Neural progenitor cell (in vitro differentiated cells): ENCODE measurements around the gene SGCD. TPM values are rescaled to one million over a fixed set of nuclear protein-coding genes. Genes with fewer than 3 reads are reported as not detected.

ENCODE experiments used
- DNase-seq: peaks from one replicate; pipeline ENCODE4 v3.0.0-alpha.2; 2016; ENCODE audit warnings: low spot score
- H2AFZ ChIP-seq: fragments of 200-600 bp; sonication (generic); replicated peaks from 2 replicates; pipeline ENCODE4 v1.6.1; 2016; ENCODE audit warnings: antibody characterized with exemption
- H3F3A ChIP-seq: fragments of 200-600 bp; sonication (generic); 2 replicates; pipeline ENCODE4 v1.6.1; 2016; ENCODE audit warnings: antibody characterized with exemption, low read depth
- H3K27ac ChIP-seq: fragments of 200-600 bp; sonication (generic); 2 replicates; pipeline ENCODE4 v1.5.1; 2016; ENCODE audit warnings: mild to moderate bottlenecking
- H3K27me3 ChIP-seq: fragments of 200-600 bp; sonication (generic); 2 replicates; pipeline ENCODE4 v1.6.1; 2016; ENCODE audit warnings: mild to moderate bottlenecking, moderate library complexity
- H3K36me3 ChIP-seq: fragments of 200-600 bp; sonication (generic); 2 replicates; pipeline ENCODE4 v1.5.1; 2016
- H3K4me1 ChIP-seq: fragments of 200-600 bp; sonication (generic); 2 replicates; pipeline ENCODE4 v1.6.1; 2016; ENCODE audit warnings: mixed run types
- H3K4me2 ChIP-seq: fragments of 200-600 bp; sonication (generic); 2 replicates; pipeline ENCODE4 v1.6.1; 2016
- H3K4me3 ChIP-seq: fragments of 200-600 bp; sonication (generic); 2 replicates; pipeline ENCODE4 v1.5.1; 2016
- H3K79me2 ChIP-seq: fragments of 200-600 bp; sonication (generic); 2 replicates; pipeline ENCODE4 v1.6.1; 2016; ENCODE audit warnings: low read depth
- H3K9ac ChIP-seq: fragments of 200-600 bp; sonication (generic); 2 replicates; pipeline ENCODE4 v1.6.1; 2016
- H3K9me3 ChIP-seq: fragments of 200-600 bp; sonication (generic); 2 replicates; pipeline ENCODE4 v1.5.1; 2016; ENCODE audit warnings: low read depth
- H4K20me1 ChIP-seq: fragments of 200-600 bp; sonication (generic); 2 replicates; pipeline ENCODE4 v1.6.1; 2016; ENCODE audit warnings: low read depth
- H3K27ac Mint-ChIP-seq: 3 replicates; pipeline ENCODE4 v1.8.0; 2021; ENCODE audit warnings: mixed read lengths
- H3K27me3 Mint-ChIP-seq: 2 replicates; pipeline ENCODE4 v1.8.0; 2022; ENCODE audit warnings: low read depth, mild to moderate bottlenecking, inconsistent platforms, moderate library complexity, mixed read lengths; ENCODE audit not compliant: insufficient read depth
- H3K36me3 Mint-ChIP-seq: 3 replicates; pipeline ENCODE4 v1.8.0; 2021; ENCODE audit warnings: mixed read lengths
- H3K4me1 Mint-ChIP-seq: 3 replicates; pipeline ENCODE4 v1.8.0; 2021; ENCODE audit warnings: mixed read lengths
- H3K4me3 Mint-ChIP-seq: 3 replicates; pipeline ENCODE4 v1.8.0; 2021; ENCODE audit warnings: mild to moderate bottlenecking, moderate library complexity, mixed read lengths
- H3K9me3 Mint-ChIP-seq: 3 replicates; pipeline ENCODE4 v1.8.0; 2020; ENCODE audit warnings: mixed read lengths
- CTCF ChIP-seq: fragments of 200-600 bp; sonication (generic); IDR thresholded peaks from 2 replicates; pipeline ENCODE4 v1.5.1; 2017; ENCODE audit warnings: antibody characterized with exemption, mild to moderate bottlenecking
- EZH2 ChIP-seq: fragments of 200-600 bp; sonication (generic); IDR thresholded peaks from 2 replicates; pipeline ENCODE4 v1.6.1; 2017; ENCODE audit warnings: antibody characterized with exemption, mild to moderate bottlenecking, moderate library complexity
- EZH2phosphoT487 ChIP-seq: fragments of 200-600 bp; sonication (generic); IDR thresholded peaks from 2 replicates; pipeline ENCODE4 v1.6.1; 2017; ENCODE audit warnings: antibody characterized with exemption
- total RNA-seq: library from RNA; depleted of rRNA; stranded (reverse); fragments of >200 nt; gene quantifications from 2 replicates; pipeline ENCODE4 v1.2.3, GENCODE V29; 2015; ENCODE audit warnings: low replicate concordance

SGCD gene
- total RNA-seq, 1 donor from 2014 or later: not detected

- Mint-ChIP-seq H3K27ac (no peak overlapping the region), H3K36me3 (no peaks in the 10 kb centered on the region), H3K4me3 (no peak overlapping the region), H3K27me3 (peaks cover 3% of the 10 kb centered on the region), H3K4me1 (no peaks in the 10 kb centered on the region), H3K9me3 (no peaks in the 10 kb centered on the region)
- no peak for DNase-seq
- Histone ChIP-seq H3K4me3 (no peak overlapping the region), H3K27ac (no peak overlapping the region), H3F3A (no peaks in the 10 kb centered on the region), H3K79me2 (no peaks in the 10 kb centered on the region), H3K9me3 (no peaks in the 10 kb centered on the region), H3K4me2 (no peak overlapping the region), H3K9ac (no peak overlapping the region), H3K27me3 (no peaks in the 10 kb centered on the region), H4K20me1 (no peaks in the 10 kb centered on the region), H3K4me1 (no peaks in the 10 kb centered on the region), H2AFZ (no peak overlapping the region), H3K36me3 (no peaks in the 10 kb centered on the region)
- TF ChIP-seq CTCF (no peak), EZH2 (no peak), EZH2phosphoT487 (no peak)
Observed at GRCh38 chr5:156631005-156631404, 304.0 kb downstream of the SGCD start.

DNA sequence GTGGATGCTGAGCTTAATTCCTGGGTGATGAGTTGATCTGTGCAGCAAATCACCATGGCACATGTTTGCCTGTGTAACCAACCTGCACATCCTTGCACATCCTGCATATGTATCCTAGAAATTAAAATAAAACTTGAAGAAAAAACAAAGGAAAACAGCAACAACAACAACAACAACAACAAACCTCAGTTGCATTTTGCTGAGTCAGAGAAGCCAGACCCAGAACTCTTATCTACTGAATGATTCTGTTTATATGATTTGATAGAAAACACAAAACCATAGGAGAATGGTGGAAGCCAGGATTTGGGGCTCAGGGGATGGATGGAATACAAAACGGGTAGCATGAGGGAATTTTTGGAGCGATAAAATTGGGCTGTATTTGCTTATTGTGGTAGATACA, 307.3 kb downstream of the SGCD start:
- Histone ChIP-seq H3K9ac (no peak overlapping the region), H3K4me1 (no peaks in the 10 kb centered on the region), H3K4me3 (no peak overlapping the region), H3K79me2 (no peaks in the 10 kb centered on the region), H3F3A (no peaks in the 10 kb centered on the region), H3K27me3 (no peaks in the 10 kb centered on the region), H3K36me3 (no peaks in the 10 kb centered on the region), H3K4me2 (no peak overlapping the region), H4K20me1 (no peaks in the 10 kb centered on the region), H2AFZ (no peak overlapping the region), H3K27ac (no peak overlapping the region), H3K9me3 (no peaks in the 10 kb centered on the region)
- H3K4me3 Mint-ChIP-seq: no peak overlapping the region
- H3K4me1 Mint-ChIP-seq: no peaks in the 10 kb centered on the region
- no peaks in the 10 kb centered on the region for H3K9me3 Mint-ChIP-seq
- no peak for DNase-seq
- peaks cover 3% of the 10 kb centered on the region for H3K27me3 Mint-ChIP-seq
- H3K27ac Mint-ChIP-seq: no peak overlapping the region
- TF ChIP-seq EZH2 (no peak), CTCF (no peak), EZH2phosphoT487 (no peak)
- H3K36me3 Mint-ChIP-seq: no peaks in the 10 kb centered on the region

DNA sequence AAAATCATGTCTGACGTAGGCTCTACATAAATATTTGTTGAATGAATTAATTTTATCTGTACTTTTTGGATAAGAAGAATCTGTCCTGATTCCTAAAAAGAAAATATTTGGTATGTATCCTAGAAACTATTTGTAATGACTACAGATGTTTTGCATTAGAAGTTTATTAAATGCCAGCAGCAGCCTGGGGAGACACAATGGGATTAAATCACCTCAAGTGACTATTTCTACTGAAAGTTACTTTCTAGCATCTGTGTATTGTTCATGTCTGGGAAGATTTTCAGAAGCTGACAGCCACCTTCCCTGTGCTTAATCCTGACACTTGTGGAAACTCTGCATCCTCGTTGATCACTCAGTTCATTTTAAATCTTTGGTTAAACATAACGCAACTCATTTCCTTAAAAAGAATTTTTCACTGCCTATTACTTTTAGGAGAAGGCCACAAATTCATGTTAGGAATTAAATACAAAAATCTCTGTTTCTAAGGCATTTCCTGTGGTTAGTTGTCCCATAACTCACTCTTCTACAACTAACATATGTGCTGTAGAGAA, 313.8 kb downstream of the SGCD start:
- TF ChIP-seq EZH2phosphoT487 (no peak), EZH2 (no peak), CTCF (no peak)
- no peak overlapping the region for H3K27ac ChIP-seq
- no peaks in the 10 kb centered on the region for H4K20me1 ChIP-seq
- H3K4me1 ChIP-seq: no peaks in the 10 kb centered on the region
- H3K79me2 ChIP-seq: no peaks in the 10 kb centered on the region
- no peak overlapping the region for H3K27ac Mint-ChIP-seq
- DNase-seq: no peak
- H3K36me3 Mint-ChIP-seq: no peaks in the 10 kb centered on the region
- no peaks in the 10 kb centered on the region for H3F3A ChIP-seq
- no peak overlapping the region for H3K4me3 ChIP-seq
- H2AFZ ChIP-seq: no peak overlapping the region
- H3K27me3 ChIP-seq: no peaks in the 10 kb centered on the region
- no peaks in the 10 kb centered on the region for H3K9me3 Mint-ChIP-seq
- no peak overlapping the region for H3K4me3 Mint-ChIP-seq
- no peak overlapping the region for H3K4me2 ChIP-seq
- H3K36me3 ChIP-seq: no peaks in the 10 kb centered on the region
- H3K9me3 ChIP-seq: no peaks in the 10 kb centered on the region
- H3K27me3 Mint-ChIP-seq: no peaks in the 10 kb centered on the region
- no peak overlapping the region for H3K9ac ChIP-seq
- H3K4me1 Mint-ChIP-seq: peaks cover 2% of the 10 kb centered on the region
